Tibial artery (tissue), 4 donors: ENCODE measurements around the gene SOCS7.

Source experiments
- DNase-seq, 2 donors: peaks; one replicate each; pipeline ENCODE4 v3.0.0-alpha.2; 2019
- H3K27ac ChIP-seq, 2 donors: fragments of 200-600 bp; sonication (generic) in 1 of 2; 1 replicate in 1 of 2; 2 replicates in 1 of 2; pipeline ENCODE4 v1.5.1; 2018 to 2019; ENCODE audit warnings: mild to moderate bottlenecking in 1 of 2
- H3K27me3 ChIP-seq, 2 donors: fragments of 200-600 bp; sonication (generic) in 1 of 2; one replicate each; pipeline versions ENCODE4 v1.5.1 to v1.6.0; 2016 to 2019
- H3K36me3 ChIP-seq, 3 donors: fragments of 200-600 bp; sonication (generic) in 2 of 3; one replicate each; pipeline ENCODE4 v1.5.1; 2016 to 2019; ENCODE audit warnings: mild to moderate bottlenecking in 2 of 3
- H3K4me1 ChIP-seq, 4 donors: fragments of 200-600 bp; sonication (generic) in 2 of 4; 1 replicate in 3 of 4; 2 replicates in 1 of 4; pipeline ENCODE4 v1.5.1; 2016 to 2019
- H3K4me3 ChIP-seq, 2 donors: fragments of 200-600 bp; sonication (generic) in 1 of 2; 1 replicate in 1 of 2; 2 replicates in 1 of 2; pipeline ENCODE4 v1.5.1; 2018 to 2019; ENCODE audit warnings: mild to moderate bottlenecking in 2 of 2
- H3K9me3 ChIP-seq, 3 donors: fragments of 200-600 bp; sonication (generic) in 1 of 3; one replicate each; pipeline ENCODE4 v1.5.1; 2016 to 2019
- intact Hi-C: fragments of 100-400 bp; cut with DNase I; formaldehyde crosslinking; loops from one replicate; pipeline ENCODE4 v1.15.0; 2023; ENCODE audit warnings: low total_unique reads
- TF ChIP-seq, protein P1 (sequence below), 2 experiments: fragments of 200-600 bp in 1 of 2; fragments of 450-650 bp in 1 of 2; IDR thresholded peaks; one replicate each; pipeline ENCODE4 v1.5.1; 2017 to 2019; ENCODE audit warnings: antibody characterized with exemption in 2 of 2, mild to moderate bottlenecking in 1 of 2, moderate library complexity in 1 of 2

The SOCS7 gene

DNA sequence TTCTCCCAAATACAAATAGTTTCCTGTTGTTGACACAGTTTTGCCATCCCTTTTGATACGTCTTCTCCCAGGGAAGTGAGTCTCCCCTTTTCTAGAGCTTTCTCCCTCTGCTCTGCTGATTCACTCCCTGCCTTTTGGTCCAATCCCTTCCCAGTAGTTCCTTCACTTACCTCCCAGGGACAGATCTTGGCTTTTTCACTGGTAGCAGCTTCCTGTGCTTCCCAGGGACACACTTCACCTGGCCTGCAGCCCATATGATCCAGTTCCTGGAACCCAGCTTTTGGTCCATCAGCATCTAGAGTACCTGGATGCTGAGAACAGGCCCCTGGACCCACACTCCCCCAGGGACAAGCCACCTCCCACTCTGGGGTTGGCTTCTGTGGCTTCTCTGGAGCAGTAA lies 23.7 kb upstream of the SOCS7 start:
- Histone ChIP-seq H3K4me1 (no peaks in the 10 kb centered on the region), H3K9me3 (no peaks in the 10 kb centered on the region), H3K27me3 (peaks cover 0 to 42% of the 10 kb centered on the region in 2 donors), H3K27ac (no peak overlapping the region), H3K36me3 (peaks cover 0 to 12% (median 11%) of the 10 kb centered on the region in 3 donors), H3K4me3 (no peak overlapping the region)
- intact Hi-C loops, result no loop called here
- no peak for DNase-seq
- TF ChIP-seq, protein P1, sequence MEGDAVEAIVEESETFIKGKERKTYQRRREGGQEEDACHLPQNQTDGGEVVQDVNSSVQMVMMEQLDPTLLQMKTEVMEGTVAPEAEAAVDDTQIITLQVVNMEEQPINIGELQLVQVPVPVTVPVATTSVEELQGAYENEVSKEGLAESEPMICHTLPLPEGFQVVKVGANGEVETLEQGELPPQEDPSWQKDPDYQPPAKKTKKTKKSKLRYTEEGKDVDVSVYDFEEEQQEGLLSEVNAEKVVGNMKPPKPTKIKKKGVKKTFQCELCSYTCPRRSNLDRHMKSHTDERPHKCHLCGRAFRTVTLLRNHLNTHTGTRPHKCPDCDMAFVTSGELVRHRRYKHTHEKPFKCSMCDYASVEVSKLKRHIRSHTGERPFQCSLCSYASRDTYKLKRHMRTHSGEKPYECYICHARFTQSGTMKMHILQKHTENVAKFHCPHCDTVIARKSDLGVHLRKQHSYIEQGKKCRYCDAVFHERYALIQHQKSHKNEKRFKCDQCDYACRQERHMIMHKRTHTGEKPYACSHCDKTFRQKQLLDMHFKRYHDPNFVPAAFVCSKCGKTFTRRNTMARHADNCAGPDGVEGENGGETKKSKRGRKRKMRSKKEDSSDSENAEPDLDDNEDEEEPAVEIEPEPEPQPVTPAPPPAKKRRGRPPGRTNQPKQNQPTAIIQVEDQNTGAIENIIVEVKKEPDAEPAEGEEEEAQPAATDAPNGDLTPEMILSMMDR (IDR thresholded peaks at IDR 0.05), result no peak

DNA sequence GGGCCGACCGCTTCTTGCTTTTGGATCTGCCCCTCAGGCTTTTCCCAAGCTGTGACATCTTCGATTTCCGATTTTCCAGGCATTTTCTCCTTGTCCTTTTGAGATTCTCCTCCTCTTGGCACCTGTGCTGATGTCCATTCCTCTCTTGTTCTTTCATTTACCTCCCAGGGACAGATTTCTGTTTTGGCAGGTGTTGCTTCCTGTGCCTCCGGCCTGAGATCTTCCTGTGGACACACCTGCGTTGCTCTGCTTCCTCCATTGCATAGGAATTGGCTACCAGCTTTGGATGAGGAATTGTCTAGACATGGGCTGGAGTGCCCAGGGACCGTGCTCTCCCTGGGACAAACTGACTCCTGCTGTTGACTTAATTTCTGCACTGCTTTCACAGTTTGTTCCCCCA lies 23.0 kb upstream of the SOCS7 start:
- no peak overlapping the region for H3K27ac ChIP-seq
- peaks cover 0 to 49% of the 10 kb centered on the region in 2 donors for H3K27me3 ChIP-seq
- no peak for DNase-seq
- no peaks in the 10 kb centered on the region for H3K4me1 ChIP-seq
- no peaks in the 10 kb centered on the region for H3K9me3 ChIP-seq
- no peak overlapping the region for H3K4me3 ChIP-seq
- intact Hi-C loops, result no loop called here
- peaks cover 0 to 5% (median 5%) of the 10 kb centered on the region in 3 donors for H3K36me3 ChIP-seq
- TF ChIP-seq, protein P1 (IDR thresholded peaks at IDR 0.05), result no peak

DNA sequence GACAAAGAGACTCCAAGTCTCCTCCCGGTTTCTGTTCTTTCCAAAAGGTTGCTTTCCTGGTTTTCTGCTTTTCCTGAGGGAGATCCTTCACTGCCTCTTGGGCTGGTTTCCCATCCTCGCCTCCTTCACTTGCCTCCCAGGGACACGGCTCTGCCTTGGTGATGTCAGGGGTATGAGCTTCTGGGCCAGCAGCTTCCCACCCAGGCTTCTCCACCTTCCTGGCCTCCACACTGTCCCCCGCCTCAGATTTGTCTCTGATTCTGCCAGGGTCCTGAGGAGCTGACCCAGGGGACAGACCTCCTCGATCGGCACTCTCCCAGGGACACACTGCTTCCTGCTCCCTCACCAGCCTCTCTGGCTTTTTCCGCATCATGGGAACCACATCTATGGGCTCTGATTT lies 22.4 kb upstream of the SOCS7 start:
- Histone ChIP-seq H3K9me3 (no peaks in the 10 kb centered on the region), H3K36me3 (no peaks in the 10 kb centered on the region), H3K4me3 (no peak overlapping the region), H3K27me3 (peaks cover 0 to 55% of the 10 kb centered on the region in 2 donors), H3K4me1 (no peaks in the 10 kb centered on the region), H3K27ac (no peak overlapping the region)
- intact Hi-C loops, result no loop called here
- TF ChIP-seq, protein P1 (IDR thresholded peaks at IDR 0.05), result no peak
- no peak for DNase-seq

DNA sequence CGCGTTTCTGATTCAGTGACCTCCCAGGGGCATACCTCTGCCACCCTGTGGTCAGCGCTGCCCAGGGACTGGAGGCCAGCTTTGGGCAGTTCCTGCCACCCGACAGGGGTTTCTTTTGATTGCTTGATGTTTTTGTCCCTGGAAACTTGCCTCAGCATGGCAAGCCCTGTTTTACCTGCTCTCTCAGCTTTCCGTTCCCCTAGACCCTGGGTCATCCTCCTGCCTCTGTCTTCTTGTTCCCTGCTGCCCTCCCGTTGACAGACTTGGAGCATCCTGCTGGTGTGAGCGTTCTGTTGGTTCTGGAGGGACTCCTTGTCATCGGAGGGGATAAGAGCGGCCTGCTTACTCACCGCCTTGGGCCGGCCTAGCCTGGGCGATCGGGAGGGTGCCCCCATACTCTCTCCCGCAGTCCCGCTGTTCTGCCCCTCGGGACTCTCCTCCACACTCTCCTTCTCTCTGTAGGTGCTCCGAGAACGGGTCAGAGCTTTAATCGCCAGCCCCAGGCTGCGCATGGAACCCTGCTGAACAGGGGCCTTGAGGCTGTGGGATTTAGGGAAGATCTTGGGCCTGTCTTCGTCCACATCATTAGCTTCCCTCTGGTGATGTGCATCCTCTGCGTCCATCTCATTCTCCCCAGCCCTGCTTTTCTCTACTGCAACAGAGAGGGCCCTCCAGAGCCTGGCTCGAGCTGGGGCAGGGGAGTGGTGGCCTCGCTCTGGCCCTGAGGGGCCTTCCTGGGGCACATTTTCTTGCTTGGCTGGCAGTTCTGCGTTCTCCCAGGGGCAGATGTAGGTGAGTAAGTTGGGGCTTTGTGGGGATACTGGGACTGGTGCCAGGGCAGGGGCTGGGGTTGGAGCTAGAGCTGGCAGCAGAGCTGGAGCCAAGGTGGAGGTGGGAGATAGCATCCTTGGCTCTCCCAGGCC lies 21.6 kb upstream of the SOCS7 start:
- Histone ChIP-seq H3K27me3 (peaks cover 0 to 58% of the 10 kb centered on the region in 2 donors), H3K36me3 (no peaks in the 10 kb centered on the region), H3K27ac (no peak overlapping the region), H3K4me1 (no peaks in the 10 kb centered on the region), H3K9me3 (no peaks in the 10 kb centered on the region), H3K4me3 (no peak overlapping the region)
- no peak for DNase-seq
- intact Hi-C loops, result no loop called here
- TF ChIP-seq, protein P1 (IDR thresholded peaks at IDR 0.05), result no peak

DNA sequence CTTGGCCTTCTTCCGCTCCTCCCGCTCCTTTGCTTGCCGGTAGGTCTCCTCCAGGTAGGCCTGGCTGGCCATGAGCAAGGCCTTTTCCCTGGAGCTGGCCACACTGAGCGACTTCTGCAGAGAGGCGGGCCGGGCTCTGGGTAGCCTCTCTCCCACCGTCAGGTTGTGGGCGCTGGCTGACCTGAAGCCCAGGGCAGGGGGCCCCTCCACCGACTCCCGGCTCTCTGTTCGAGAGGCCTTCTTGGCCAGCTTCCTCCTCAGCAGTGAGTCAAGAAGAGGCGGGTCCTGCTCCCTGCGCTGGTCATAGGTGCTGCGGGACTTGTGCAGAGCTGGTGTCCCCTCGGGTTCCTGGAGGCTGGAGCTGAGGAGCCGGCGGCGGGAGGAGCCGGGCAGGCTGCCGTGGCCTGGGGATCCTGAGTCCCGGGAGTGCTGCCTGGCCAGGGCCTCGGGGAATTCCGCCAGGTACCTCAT lies 20.7 kb upstream of the SOCS7 start:
- TF ChIP-seq, protein P1 (IDR thresholded peaks at IDR 0.05), result no peak
- Histone ChIP-seq H3K36me3 (no peaks in the 10 kb centered on the region), H3K4me1 (no peaks in the 10 kb centered on the region), H3K4me3 (no peak overlapping the region), H3K27me3 (peaks cover 0 to 58% of the 10 kb centered on the region in 2 donors), H3K9me3 (no peaks in the 10 kb centered on the region), H3K27ac (no peak overlapping the region)
- intact Hi-C loops, result no loop called here
- DNase-seq, result no peak
